Midbrain (tissue), 1 donor: ENCODE measurements around the gene ZNF732.
"Not testable (repeated sequence)": the region's sequence is repeated elsewhere in the genome, so short reads cannot be mapped to it uniquely, and the experiment has no call there.

Source experiments
- DNase-seq: peaks from one replicate; lab custom pipeline; 2025; lab: John Stamatoyannopoulos, UW

ZNF732 gene

GRCh38 chr4:304969-305680 is at the start of gene ZNF732:
Gene ZNF732 (minus strand): TSS chr4:305474. CDS start chr4:305310, 164 bp downstream.
- peak; percentile 14 for DNase-seq

- DNase-seq = no peak
Measured at GRCh38 chr4:340011-340410, 34.7 kb upstream of the ZNF732 start.

GRCh38 chr4:338759-339097 is 33.5 kb upstream of the ZNF732 start:
- DNase-seq = no peak

- DNase-seq = no peak
Measured at GRCh38 chr4:337932-338758, 32.9 kb upstream of the ZNF732 start.

GRCh38 chr4:337143-337931 is 32.1 kb upstream of the ZNF732 start, which contains the start of gene ZNF141:
Gene ZNF141 (plus strand): TSS chr4:337814. CDS start chr4:337984, 170 bp downstream.
- peak; percentile 98 for DNase-seq

- DNase-seq = peak; percentile 30
Measured at GRCh38 chr4:336893-337142, 31.5 kb upstream of the ZNF732 start.

GRCh38 chr4:336099-336892 is 31.0 kb upstream of the ZNF732 start:
- no peak for DNase-seq

GRCh38 chr4:335515-335914 is 30.2 kb upstream of the ZNF732 start:
- no peak for DNase-seq

GRCh38 chr4:328729-329128 is 23.5 kb upstream of the ZNF732 start:
- no peak for DNase-seq

- no peak for DNase-seq
Measured at GRCh38 chr4:314296-314903, 9.1 kb upstream of the ZNF732 start.

GRCh38 chr4:309807-310206 is 4.5 kb upstream of the ZNF732 start:
- no peak for DNase-seq

- no peak for DNase-seq
Measured at GRCh38 chr4:306551-306961, 1.3 kb upstream of the ZNF732 start.

- DNase-seq = not testable (repeated sequence)
Measured at GRCh38 chr4:304516-304915, 758 bp downstream of the ZNF732 start.

- DNase-seq = no peak
Measured at GRCh38 chr4:302381-302780, 2.9 kb downstream of the ZNF732 start.

- DNase-seq = no peak
Measured at GRCh38 chr4:294732-295131, 10.5 kb downstream of the ZNF732 start.

GRCh38 chr4:288891-289290 is 16.4 kb downstream of the ZNF732 start:
- DNase-seq = no peak

GRCh38 chr4:273309-274017 is 31.8 kb downstream of the ZNF732 start:
- DNase-seq = no peak

GRCh38 chr4:271492-272103 is 33.7 kb downstream of the ZNF732 start:
- DNase-seq = no peak

- not testable (repeated sequence) for DNase-seq
Measured at GRCh38 chr4:259240-259639, 46.0 kb downstream of the ZNF732 start.

GRCh38 chr4:256492-256891 is 48.8 kb downstream of the ZNF732 start:
- DNase-seq = no peak
